ENCODE measurements around the gene ZYG11A.

ZYG11A gene

GRCh38 chr1:52880206-52880605 lies 37.6 kb downstream of the ZYG11A start:
- no peak for DNase-seq

GRCh38 chr1:52887483-52887882 lies 44.9 kb downstream of the ZYG11A start:
- DNase-seq: no peak

DNA sequence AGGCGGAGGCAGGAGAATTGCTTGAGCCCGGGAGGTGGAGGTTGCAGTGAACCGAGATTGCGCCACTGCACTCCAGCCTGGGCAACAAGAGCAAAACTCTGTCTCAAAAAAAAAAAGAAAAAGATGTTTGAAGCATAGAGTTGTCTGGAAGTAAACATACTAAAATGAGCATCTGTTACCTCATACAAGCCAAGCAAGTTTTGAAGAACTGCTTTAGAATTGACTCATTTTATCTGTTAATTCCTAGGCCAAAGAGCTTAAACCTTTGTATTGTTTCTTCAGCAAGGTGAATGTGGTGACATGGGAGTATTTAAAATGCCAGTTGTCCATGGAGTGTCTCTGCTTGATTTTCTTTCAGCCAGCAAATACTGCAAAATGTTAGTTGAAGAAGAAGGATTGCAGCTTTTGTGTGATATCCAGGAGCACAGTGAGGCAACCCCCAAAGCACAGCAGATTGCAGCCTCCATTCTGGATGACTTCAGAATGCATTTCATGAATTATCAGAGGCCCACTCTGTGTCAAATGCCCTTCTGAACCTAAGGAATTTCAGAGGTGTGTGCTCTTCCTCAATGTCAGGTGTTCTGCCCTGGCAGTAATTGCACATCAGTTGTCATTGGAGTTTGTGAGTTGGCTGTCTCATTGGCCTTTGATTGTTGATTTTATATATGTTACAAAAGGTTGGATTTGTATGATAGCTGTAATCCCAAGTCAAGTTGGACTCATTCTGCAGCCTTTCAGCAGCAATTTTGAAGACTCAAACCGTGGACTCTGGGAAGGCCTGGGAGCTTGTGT lies 50.1 kb downstream of the ZYG11A start:
- no peak for DNase-seq

DNA sequence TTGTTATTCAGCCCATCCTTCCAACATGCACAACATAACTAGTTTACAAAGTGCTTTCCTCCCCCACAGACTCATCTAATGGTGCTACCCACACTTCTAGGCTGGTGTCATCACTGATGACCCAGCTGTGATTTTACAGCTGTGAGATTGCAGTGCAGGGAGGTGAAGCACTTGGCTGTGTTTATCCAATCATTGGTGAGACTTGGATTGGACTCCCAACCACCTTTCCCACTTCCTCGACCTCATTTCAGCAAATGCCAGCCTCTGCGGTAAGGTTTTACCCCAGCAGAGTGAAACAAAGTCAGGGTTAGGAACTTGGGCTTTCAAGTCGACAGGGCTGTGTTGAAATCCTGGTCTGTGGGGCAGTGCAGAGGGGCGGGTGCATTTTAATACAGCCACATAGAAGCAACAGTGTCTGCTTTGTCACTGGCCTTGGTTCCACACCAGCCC lies 56.9 kb downstream of the ZYG11A start:
- no peak for DNase-seq

DNA sequence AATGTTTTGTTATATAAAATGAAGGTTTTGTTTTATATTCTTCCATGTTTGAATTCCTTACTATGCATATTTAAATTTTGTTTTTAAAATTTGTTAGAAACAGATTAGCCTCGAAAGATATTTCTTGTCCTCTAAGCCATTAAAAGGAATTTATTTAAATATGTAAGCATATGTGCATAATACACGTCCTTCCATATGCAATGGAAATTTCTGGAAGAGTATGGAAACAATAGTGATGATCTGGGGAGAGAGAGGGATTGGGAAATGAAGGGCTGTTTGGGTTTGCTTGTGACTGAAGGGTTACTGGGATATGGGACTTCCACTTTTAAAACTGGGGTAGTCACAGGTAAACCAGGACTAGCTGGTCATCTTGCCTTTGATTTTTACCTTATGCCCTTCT lies 57.8 kb downstream of the ZYG11A start:
- DNase-seq: no peak

DNA sequence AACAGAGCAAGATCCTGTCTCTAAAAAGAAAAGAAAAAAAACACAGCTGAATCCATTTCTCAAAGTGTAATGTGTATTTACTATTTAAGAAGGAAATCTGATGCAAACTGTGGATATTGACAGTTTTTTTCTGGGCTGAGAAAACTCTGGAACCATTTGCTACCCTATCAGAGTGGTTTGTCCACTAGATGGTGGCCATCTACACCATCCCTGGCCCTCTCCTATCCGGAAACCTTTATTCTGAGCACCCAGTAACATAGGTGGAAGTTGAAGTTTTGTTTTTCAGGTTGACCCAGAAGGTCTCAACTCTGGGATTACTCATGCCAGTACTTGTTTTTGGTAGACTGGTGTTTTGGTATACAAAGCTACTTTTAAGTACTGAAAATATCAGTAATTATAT lies 58.8 kb downstream of the ZYG11A start:
- no peak for DNase-seq

- no peak for DNase-seq
These were observed 61.8 kb downstream of the ZYG11A start for GRCh38 chr1:52904208-52904926.

DNA sequence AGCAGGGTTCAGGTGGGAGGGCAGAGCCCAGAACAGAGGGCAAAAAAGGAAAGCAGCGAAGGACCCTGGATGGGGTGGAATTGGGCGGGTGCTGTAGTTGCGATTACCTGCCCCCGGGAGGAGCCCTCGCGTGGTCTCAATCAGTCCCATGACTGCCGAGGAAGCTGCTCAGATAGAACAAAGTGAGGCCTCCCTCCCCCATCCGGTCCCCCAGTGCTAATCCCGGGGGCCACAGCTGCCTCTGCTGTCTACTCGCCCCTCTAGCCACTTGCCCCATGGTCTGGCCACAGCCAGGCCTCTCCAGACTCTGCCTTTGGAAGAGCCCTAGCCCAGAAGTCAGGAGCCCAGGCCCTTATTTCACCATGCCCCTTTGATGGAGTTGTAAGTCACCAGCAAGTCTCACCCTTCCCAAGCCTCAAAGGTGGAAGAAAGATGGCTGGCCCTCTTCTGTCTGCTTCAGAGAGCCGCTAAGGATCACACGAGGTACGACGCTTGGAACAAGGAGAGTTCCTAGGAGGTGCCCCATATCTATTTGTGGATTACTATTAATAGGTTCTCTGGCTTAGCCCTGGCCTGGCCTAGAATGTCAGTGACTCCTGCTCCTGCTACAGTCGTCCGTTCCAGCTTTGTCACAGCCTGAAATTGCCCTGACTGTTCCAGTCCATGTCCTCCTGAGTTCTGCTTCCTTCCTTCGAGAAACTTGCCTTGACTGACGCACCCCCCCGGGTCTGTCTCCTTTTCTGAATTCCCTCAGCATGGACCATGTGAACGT lies 62.6 kb downstream of the ZYG11A start:
- no peak for DNase-seq

DNA sequence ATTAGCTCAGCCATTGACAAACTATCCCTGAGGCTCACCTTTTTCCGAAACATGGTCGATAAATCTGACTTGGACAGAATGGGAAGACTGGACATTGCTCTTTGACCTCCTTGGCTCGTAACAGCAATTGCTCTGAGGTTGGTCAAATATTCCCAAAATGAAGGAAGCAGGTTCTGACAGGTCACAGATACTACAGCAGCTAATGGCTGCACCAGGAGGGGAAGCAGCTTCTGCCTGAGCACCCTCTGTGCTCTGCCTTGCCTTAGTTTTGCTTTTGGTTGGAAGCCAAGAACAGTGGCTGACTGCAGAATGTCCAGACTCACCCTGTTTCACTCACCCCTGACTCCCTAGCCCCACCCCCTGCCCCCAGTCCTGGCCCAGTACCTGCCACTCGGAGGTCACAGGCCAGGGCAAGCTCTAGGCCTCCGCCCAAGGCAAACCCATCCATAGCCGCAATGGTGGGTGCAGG lies 63.6 kb downstream of the ZYG11A start:
- DNase-seq: no peak

DNA sequence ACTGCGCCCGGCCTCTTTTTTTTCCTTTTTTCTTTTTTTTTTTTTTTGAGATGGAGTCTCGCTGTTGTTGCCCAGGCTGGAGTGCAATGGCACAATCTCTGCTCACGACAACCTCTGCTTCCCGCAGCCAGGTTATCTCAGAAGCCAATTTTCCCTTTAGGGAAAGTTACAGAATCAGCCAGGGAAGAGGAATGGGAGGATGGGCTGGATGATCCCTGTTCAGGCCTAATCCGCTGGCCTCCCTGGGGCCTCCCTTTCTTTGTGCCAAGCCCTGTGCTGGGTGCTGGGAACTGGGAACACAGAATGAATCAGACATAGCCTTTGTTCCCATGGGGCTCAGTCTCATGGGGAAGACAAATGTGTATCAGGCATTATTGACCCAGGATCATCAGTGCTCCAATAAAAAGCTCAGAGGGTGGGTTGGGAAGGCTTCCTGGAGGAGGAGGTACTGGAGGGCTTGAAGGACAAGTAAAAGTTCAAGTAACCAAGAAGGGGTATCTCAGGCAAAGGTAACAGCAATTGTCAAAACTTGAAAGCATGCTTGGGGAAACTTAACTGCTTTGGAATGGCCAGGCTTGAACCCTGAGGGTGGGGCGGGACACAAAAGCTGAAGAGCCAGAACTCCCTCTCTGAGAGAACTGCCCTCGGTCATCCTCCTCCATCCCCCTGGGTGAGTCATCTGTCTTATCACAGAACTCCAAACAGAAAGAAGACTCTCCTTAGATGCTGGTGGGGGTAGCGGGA lies 64.7 kb downstream of the ZYG11A start:
- no peak for DNase-seq

DNA sequence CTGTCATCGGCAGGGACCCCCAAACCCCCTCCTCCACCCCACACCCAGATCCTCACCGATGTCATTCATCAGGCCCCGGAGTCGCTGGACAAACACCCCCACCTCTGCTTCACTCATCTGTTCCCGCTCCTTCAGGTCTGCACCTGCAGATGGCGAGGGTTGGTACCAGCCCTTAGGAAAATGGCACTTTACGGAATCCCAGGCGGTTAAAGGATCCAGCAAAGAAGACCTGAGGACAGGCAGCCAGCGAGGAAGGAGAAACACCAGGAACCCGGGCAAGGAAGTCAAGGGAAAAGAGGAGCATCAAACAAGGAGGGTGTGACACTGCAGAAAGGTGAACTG lies 65.2 kb downstream of the ZYG11A start:
- DNase-seq: no peak

- DNase-seq: no peak
These were observed 69.0 kb downstream of the ZYG11A start for GRCh38 chr1:52911541-52911940.

DNA sequence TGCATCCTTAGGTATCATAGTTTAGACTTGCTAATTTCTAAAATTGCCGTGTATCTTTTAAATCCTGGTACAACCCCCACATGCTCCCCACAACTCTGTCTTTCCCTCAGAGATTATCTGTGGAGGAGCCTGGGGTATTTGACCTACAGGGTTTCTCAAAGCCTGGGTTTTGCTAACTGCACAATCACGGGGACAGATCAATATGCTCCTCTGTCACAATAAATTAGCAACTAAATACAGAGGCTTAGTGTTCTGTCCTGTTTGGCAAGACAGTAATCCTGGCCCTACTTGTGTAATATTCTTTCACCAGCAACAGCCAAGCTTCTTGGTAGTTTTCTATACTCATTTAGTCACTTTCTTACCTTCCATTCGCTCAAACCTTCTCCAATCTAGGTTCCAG lies 70.5 kb downstream of the ZYG11A start:
- DNase-seq: no peak

DNA sequence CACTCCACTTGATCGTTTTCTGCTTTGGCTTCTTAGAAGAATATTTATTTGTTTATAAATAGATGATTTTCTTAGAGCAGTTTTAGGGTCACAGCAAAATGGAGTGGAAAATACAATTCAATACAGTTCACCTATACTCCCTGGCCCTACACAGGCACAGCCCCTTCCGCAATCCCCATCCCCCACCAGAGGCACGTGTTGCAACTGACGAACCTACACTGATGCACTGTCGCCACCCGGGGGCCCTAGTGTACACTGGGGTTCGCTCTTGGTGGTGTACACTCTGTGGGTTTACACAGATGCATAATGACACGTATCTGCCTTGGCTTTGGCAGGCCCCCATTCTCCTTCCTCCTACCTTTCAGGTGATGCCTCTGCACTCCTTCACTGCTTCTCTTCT lies 71.0 kb downstream of the ZYG11A start:
- no peak for DNase-seq

- DNase-seq: no peak
These were observed 71.9 kb downstream of the ZYG11A start for GRCh38 chr1:52914463-52914862.

DNA sequence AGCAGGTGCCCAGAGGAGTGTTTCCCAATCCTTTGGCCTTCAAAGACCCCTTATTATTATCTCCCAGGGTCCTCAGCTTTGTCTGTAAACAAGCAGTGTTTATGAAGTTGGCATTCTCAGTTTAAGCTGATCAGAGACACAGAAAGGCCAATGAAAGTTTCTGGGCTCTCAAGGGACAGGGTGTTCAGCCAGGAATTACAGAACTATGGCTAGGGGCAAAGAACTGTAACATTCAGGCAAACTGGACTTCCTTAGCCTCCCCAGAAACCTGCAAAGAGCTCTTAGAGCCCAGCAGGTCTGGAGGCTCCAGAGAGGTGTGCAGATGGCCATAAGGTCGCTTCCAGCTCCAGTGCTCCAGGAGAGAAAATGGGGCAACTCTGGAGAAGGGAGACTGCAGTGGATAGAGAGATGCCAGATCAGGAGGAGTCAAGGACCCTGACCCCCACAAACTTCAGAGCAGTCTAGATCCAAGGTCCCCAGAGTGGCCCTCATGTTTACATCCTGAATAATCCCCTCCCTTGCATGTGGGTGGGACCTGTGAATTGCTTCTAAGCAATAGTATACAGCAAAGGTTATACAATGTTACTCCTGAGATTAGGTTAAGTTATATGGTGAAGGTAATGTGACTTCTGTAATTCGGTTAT lies 72.8 kb downstream of the ZYG11A start:
- DNase-seq: no peak

GRCh38 chr1:52915855-52916220 lies 73.3 kb downstream of the ZYG11A start:
- no peak for DNase-seq

DNA sequence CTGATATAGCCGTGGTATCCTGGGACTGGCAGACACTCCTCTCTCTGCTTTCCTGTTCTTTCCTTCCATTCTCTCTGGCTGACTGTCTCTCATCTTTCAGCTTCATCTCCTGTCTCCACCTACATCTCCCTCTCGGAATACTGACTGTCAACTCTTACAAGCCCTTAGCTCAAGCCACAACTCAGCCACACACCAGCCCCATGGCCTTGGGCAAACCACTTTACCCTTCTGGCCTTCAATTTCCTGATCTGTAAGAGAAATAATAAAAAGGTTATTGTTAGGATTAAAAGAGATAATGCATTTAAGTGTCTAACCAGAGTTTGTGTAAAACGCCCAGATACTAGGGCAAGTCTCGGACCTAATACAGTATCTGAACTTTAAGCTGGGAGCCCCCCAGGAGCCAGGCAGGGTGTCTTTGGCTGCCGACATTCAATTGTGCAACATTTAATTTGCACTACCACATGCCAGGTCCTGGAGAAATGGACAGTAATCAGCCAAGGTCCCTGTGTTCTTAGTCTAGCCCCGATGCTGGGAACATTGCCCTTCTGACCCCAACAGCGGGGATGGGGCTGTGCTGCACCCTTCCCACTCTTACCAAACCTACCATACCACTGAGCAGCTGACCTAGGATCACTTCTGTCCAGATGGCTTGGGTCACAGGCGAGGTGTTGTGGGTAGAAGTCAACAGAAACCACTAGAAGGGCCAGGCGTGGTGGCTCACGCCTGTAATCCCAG lies 73.8 kb downstream of the ZYG11A start:
- DNase-seq: no peak

DNA sequence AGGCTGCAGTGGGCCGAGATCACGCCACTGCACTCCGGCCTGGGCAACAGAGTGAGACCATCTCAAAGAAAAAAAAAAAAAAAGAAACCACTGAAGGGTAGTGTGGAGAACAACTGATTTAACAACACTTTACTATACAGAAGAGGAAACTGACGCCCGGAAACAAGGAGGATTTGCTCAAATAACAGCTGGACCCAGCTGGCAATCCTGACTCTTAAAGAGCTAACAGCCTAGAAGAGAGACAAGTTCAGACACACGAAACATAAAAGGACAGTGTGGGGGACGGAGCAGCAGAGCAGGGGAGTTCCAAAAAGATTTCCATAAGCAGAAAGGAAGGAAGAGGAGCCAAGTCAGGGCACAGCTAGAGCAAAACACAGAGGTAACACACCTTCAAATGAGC lies 74.6 kb downstream of the ZYG11A start:
- no peak for DNase-seq

GRCh38 chr1:52917581-52917980 lies 75.0 kb downstream of the ZYG11A start:
- DNase-seq: no peak

- no peak for DNase-seq
These were observed 75.6 kb downstream of the ZYG11A start for GRCh38 chr1:52918201-52918600.
